ENCODE measurements around the gene LLGL2. TPM values are rescaled to one million over a fixed set of nuclear protein-coding genes. Genes with fewer than 3 reads are reported as not detected.
A peak's percentile ranks its signal among the peaks of the same experiment; 100 is the strongest.

LLGL2 gene
- total and polyA plus RNA-seq, 3 experiments from 2014 or later: 17.1 to 39.5 (median 17.8) TPM

DNA sequence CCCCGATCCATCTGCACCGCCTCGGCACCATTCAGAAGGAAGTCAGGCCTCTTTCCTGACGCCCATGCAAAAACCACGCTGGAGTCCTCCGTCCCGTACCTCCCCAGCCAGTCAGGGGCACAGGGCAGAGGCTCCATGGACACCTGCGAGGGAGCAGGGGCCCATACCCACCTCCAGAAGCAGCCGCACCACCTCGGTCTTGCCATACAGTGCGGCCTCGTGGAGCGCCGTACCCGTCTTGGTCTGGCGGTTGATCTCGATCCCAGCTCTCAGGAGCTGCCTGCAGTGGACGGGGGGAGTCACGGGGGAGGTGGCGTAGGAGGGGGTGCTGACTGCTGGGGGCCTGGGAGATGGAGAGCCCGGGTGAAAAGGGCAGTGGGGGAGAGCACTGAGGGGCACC, 19.4 kb upstream of the LLGL2 start:
- Histone ChIP-seq H3K4me3 (ENCODE audit: low read length) (no peak overlapping the region), H3K4me1 (ENCODE audit: insufficient read depth, low read length) (peaks cover 6% of the 10 kb centered on the region), H3K27me3 (ENCODE audit: insufficient read depth, low read length, poor library complexity, severe bottlenecking) (no peaks in the 10 kb centered on the region), H3K36me3 (ENCODE audit: insufficient read depth, low read length) (no peaks in the 10 kb centered on the region), H3K9me3 (ENCODE audit: low read length) (no peaks in the 10 kb centered on the region), H3K27ac (ENCODE audit: low read depth, low read length) (no peak overlapping the region)
- Mint-ChIP-seq H3K4me1 (peaks cover 0 to 4% (median 0%) of the 10 kb centered on the region in 3 donors), H3K36me3 (no peaks in the 10 kb centered on the region), H3K27me3 (peaks cover 0 to 3% of the 10 kb centered on the region in 2 donors), H3K27ac (no peak overlapping the region), H3K9me3 (no peaks in the 10 kb centered on the region), H3K4me3 (no peak overlapping the region)
- no peak for DNase-seq
- ChIA-PET POLR2A (no interaction called here), CTCF (interaction anchor here (2.0 kb wide), 1 partner anchor 12 kb away, joined by 7 read pairs; no protein-coding TSS in a partner anchor)

- no peaks in the 10 kb centered on the region for H3K9me3 Mint-ChIP-seq
- H3K4me3 Mint-ChIP-seq: no peak overlapping the region
- Histone ChIP-seq H3K4me3 (ENCODE audit: low read length) (no peak overlapping the region), H3K27ac (ENCODE audit: low read depth, low read length) (no peak overlapping the region), H3K36me3 (ENCODE audit: insufficient read depth, low read length) (no peaks in the 10 kb centered on the region), H3K4me1 (ENCODE audit: insufficient read depth, low read length) (peaks cover 6% of the 10 kb centered on the region), H3K27me3 (ENCODE audit: insufficient read depth, low read length, poor library complexity, severe bottlenecking) (no peaks in the 10 kb centered on the region), H3K9me3 (ENCODE audit: low read length) (no peaks in the 10 kb centered on the region)
- ChIA-PET POLR2A (no interaction called here), CTCF (no interaction called here)
- H3K4me1 Mint-ChIP-seq: peaks cover 0 to 4% (median 0%) of the 10 kb centered on the region in 3 donors
- no peak for DNase-seq
- H3K27ac Mint-ChIP-seq: no peak overlapping the region
- H3K27me3 Mint-ChIP-seq: peaks cover 0 to 3% of the 10 kb centered on the region in 2 donors
- no peaks in the 10 kb centered on the region for H3K36me3 Mint-ChIP-seq
Observed at GRCh38 chr17:75506888-75507287, 18.6 kb upstream of the LLGL2 start.

DNA sequence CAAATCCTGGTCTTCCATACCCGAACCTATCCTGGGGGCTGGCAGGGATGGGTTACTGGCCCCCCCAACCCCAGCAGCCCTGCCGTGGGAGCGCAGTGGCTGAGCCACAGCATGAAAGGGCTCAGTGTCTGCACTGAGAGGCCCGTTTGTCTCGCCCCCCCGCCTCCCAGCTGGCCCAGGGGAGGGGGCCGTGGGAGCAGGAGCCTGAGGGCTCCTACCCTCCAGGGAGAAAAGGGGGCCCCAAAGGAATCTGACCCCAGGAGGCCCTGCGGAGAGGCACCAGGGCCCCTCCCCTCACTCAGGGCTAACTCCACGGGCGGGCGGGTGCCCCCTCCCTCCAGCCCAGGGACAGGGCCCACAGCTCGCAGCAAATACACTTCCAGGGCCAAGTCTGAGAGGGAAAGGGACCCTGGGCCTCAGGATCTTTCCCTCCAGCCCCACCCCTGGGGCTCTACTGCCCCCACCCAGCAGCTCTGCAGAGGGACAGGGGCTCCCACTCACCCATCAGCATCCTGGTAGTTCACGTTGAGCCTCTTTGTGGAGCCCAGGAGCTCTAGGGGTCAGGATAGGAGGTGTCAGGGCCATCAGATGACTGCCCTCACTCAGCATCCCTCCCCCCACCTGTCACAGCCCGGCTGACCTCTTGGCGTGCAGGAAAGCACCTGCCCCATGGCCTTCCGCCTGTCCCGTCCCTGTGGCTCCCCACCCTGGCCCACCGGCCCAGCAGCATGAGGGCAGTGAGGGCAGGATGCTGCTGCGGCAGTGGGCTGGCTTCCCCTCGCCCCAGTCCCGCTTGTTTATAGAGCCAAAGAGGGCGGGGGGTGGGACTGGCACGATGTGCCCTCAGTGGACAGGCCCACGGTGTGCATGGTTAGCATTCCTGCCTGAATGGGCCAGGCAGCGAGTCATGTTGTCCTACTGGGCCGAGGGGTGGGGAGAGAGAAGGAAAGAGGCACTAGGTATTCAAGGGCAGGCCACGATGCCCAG, 17.5 kb upstream of the LLGL2 start:
- no peaks in the 10 kb centered on the region for H3K9me3 Mint-ChIP-seq
- Histone ChIP-seq H3K4me3 (ENCODE audit: low read length) (no peak overlapping the region), H3K36me3 (ENCODE audit: insufficient read depth, low read length) (no peaks in the 10 kb centered on the region), H3K27me3 (ENCODE audit: insufficient read depth, low read length, poor library complexity, severe bottlenecking) (no peaks in the 10 kb centered on the region), H3K27ac (ENCODE audit: low read depth, low read length) (no peak overlapping the region), H3K9me3 (ENCODE audit: low read length) (no peaks in the 10 kb centered on the region), H3K4me1 (ENCODE audit: insufficient read depth, low read length) (peaks cover 6% of the 10 kb centered on the region)
- POLR2A ChIA-PET: interaction anchor here (0.6 kb wide), 2 partner anchors 321 to 387 kb away, joined by 3 read pairs; no protein-coding TSS in a partner anchor
- peaks cover 0 to 3% of the 10 kb centered on the region in 2 donors for H3K27me3 Mint-ChIP-seq
- no peaks in the 10 kb centered on the region for H3K36me3 Mint-ChIP-seq
- CTCF ChIA-PET: no interaction called here
- no peak overlapping the region for H3K4me3 Mint-ChIP-seq
- no peak for DNase-seq
- H3K4me1 Mint-ChIP-seq: peaks cover 0 to 4% (median 0%) of the 10 kb centered on the region in 3 donors
- no peak overlapping the region for H3K27ac Mint-ChIP-seq

DNA sequence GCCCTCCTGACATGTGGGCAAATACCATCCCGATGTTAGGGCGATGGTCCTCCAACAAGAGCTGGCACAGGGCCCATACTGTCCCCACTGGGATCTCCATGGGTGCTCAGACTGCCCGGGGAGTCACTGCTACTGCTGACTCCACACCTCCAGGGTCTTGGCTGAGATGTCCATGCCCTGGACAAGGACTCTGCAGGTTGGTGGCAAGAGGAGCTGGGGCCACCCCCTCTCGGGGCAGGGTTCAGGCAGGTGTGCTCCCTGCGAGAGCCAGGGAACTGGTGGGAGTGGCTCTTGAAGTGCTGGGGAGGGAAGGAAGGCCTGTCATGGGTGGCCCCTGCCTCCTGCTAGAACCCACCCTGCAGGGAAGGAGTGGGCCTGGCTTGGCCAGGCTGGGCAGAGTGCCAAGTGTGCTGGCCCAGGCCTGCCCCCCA, 16.6 kb upstream of the LLGL2 start:
- H3K4me3 Mint-ChIP-seq: no peak overlapping the region
- no peak overlapping the region for H3K27ac ChIP-seq (ENCODE audit: low read depth, low read length)
- H3K36me3 ChIP-seq (ENCODE audit: insufficient read depth, low read length): no peaks in the 10 kb centered on the region
- H3K36me3 Mint-ChIP-seq: no peaks in the 10 kb centered on the region
- CTCF ChIA-PET: no interaction called here
- H3K27me3 Mint-ChIP-seq: peaks cover 0 to 3% of the 10 kb centered on the region in 2 donors
- peaks cover 5% of the 10 kb centered on the region for H3K4me1 ChIP-seq (ENCODE audit: insufficient read depth, low read length)
- H3K27ac Mint-ChIP-seq: peak overlapping the region in 1 of 8 donors; percentile 11
- H3K4me1 Mint-ChIP-seq: peaks cover 0 to 4% (median 0%) of the 10 kb centered on the region in 3 donors
- H3K9me3 Mint-ChIP-seq: no peaks in the 10 kb centered on the region
- POLR2A ChIA-PET: no interaction called here
- H3K4me3 ChIP-seq (ENCODE audit: low read length): no peak overlapping the region
- no peaks in the 10 kb centered on the region for H3K27me3 ChIP-seq (ENCODE audit: insufficient read depth, low read length, poor library complexity, severe bottlenecking)
- no peaks in the 10 kb centered on the region for H3K9me3 ChIP-seq (ENCODE audit: low read length)
- no peak for DNase-seq

GRCh38 chr17:75509528-75510258, 15.8 kb upstream of the LLGL2 start:
- no peak overlapping the region for H3K27ac ChIP-seq (ENCODE audit: low read depth, low read length)
- H3K4me3 ChIP-seq (ENCODE audit: low read length): no peak overlapping the region
- no peak for DNase-seq
- POLR2A ChIA-PET: no interaction called here
- H3K27me3 ChIP-seq (ENCODE audit: insufficient read depth, low read length, poor library complexity, severe bottlenecking): no peaks in the 10 kb centered on the region
- Mint-ChIP-seq H3K27me3 (peaks cover 0 to 3% of the 10 kb centered on the region in 2 donors), H3K36me3 (no peaks in the 10 kb centered on the region), H3K4me3 (no peak overlapping the region), H3K4me1 (no peaks in the 10 kb centered on the region), H3K9me3 (no peaks in the 10 kb centered on the region), H3K27ac (peak overlapping the region in 1 of 8 donors; percentile 55)
- no peaks in the 10 kb centered on the region for H3K36me3 ChIP-seq (ENCODE audit: insufficient read depth, low read length)
- no peaks in the 10 kb centered on the region for H3K9me3 ChIP-seq (ENCODE audit: low read length)
- H3K4me1 ChIP-seq (ENCODE audit: insufficient read depth, low read length): no peaks in the 10 kb centered on the region
- CTCF ChIA-PET: no interaction called here

- ChIA-PET POLR2A (no interaction called here), CTCF (no interaction called here)
- Mint-ChIP-seq H3K9me3 (no peaks in the 10 kb centered on the region), H3K27ac (peak overlapping the region in 1 of 8 donors; percentile 48), H3K36me3 (no peaks in the 10 kb centered on the region), H3K4me1 (no peaks in the 10 kb centered on the region), H3K4me3 (peak overlapping the region in 1 of 7 donors; percentile 68), H3K27me3 (peaks cover 0 to 5% of the 10 kb centered on the region in 2 donors)
- Histone ChIP-seq H3K36me3 (ENCODE audit: insufficient read depth, low read length) (no peaks in the 10 kb centered on the region), H3K9me3 (ENCODE audit: low read length) (no peaks in the 10 kb centered on the region), H3K4me3 (ENCODE audit: low read length) (no peak overlapping the region), H3K27me3 (ENCODE audit: insufficient read depth, low read length, poor library complexity, severe bottlenecking) (no peaks in the 10 kb centered on the region), H3K27ac (ENCODE audit: low read depth, low read length) (no peak overlapping the region), H3K4me1 (ENCODE audit: insufficient read depth, low read length) (no peaks in the 10 kb centered on the region)
- DNase-seq: no peak
Observed at GRCh38 chr17:75511270-75511609, 14.3 kb upstream of the LLGL2 start.

DNA sequence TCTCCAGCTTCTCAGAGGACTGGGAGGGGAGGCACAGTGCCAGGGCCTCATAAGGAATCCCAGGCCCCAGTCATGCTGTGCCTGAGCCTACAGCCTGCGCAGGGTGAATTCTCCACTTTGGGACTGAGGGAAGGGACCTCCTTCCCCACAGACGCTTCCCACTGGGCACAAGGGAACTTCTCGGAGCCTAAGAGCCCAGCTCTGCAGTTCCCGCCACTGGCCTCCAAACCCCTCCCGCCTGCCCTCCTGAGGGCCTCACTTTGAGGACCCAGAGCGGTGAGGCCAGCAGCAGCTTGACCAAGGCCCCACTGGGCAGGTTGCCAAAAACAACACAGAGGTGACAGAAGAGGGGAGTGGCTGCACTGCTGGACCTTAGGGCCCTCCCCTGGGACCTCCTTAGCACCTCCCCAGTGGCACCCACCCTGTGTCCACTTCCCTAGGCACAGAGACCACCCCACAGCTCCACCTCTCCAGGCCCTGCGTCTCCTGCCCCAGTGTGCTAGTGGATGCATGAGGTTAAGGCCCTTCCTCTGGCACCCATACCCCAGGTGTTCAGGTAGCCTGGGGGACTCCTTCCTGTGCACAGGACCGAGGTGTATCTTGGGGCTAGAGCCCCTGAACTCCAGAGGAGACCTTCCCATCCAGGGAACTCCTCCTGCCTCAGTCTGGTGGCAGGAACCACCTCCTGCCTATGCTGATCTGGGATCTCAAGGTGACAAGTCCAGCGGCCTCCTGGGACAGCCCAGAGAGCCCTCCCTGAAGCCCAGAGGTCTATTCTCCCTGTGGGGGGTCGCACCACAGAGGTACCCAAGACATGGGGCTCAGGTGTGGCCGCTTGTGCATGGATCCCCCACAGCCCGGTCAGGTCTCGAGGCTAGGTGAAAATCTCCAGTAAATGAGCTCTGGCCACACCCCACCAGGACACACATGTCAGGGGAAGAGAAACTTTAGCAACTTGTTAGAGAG, 13.6 kb upstream of the LLGL2 start:
- DNase-seq: no peak
- CTCF ChIA-PET: interaction anchor here (0.7 to 1.2 kb wide), 2 partner anchors 9 to 85 kb away, joined by 3 read pairs; no protein-coding TSS in a partner anchor

More for the DNA sequence above, 13.6 kb upstream of the LLGL2 start:
- Histone ChIP-seq H3K4me1 (ENCODE audit: insufficient read depth, low read length) (no peaks in the 10 kb centered on the region), H3K27me3 (ENCODE audit: insufficient read depth, low read length, poor library complexity, severe bottlenecking) (no peaks in the 10 kb centered on the region), H3K27ac (ENCODE audit: low read depth, low read length) (no peak overlapping the region), H3K36me3 (ENCODE audit: insufficient read depth, low read length) (no peaks in the 10 kb centered on the region), H3K9me3 (ENCODE audit: low read length) (no peaks in the 10 kb centered on the region), H3K4me3 (ENCODE audit: low read length) (no peak overlapping the region)
- Mint-ChIP-seq H3K4me3 (peak overlapping the region in 1 of 7 donors; percentile 68), H3K36me3 (no peaks in the 10 kb centered on the region), H3K4me1 (no peaks in the 10 kb centered on the region), H3K9me3 (no peaks in the 10 kb centered on the region), H3K27ac (peak overlapping the region in 1 of 8 donors; percentile 48), H3K27me3 (peaks cover 0 to 5% of the 10 kb centered on the region in 2 donors)
- POLR2A ChIA-PET: no interaction called here

All from CD8-positive, alpha-beta memory T cell (primary cell).